Loucy (cell line): ENCODE results near the gene SMIM44.
"Not testable (repeated sequence)": the region's sequence is repeated elsewhere in the genome, so short reads cannot be mapped to it uniquely, and the experiment has no call there.

Experiments used
- H2AFZ ChIP-seq: fragments of 200-600 bp; sonication (generic); 2 replicates; pipeline ENCODE4 v1.6.0; 2016; ENCODE audit warnings: antibody characterized with exemption, mild to moderate bottlenecking, low read length, moderate library complexity
- H3F3A ChIP-seq: fragments of 200-600 bp; 2 replicates; pipeline ENCODE4 v1.6.0; 2016; ENCODE audit warnings: antibody characterized with exemption, low read depth, mild to moderate bottlenecking
- H3K27me3 ChIP-seq: fragments of 200-600 bp; sonication (generic); 2 replicates; pipeline ENCODE4 v1.6.1; 2014; ENCODE audit warnings: low read length, mild to moderate bottlenecking; ENCODE audit not compliant: insufficient read depth, poor library complexity, severe bottlenecking
- H3K36me3 ChIP-seq: fragments of 200-600 bp; sonication (generic); 2 replicates; pipeline ENCODE4 v1.6.1; 2016; ENCODE audit warnings: low read length; ENCODE audit not compliant: insufficient read depth
- H3K4me1 ChIP-seq: fragments of 200-600 bp; sonication (generic); 2 replicates; pipeline ENCODE4 v1.5.1; 2014; ENCODE audit warnings: low read length, mild to moderate bottlenecking; ENCODE audit not compliant: insufficient read depth, poor library complexity, severe bottlenecking
- H3K4me2 ChIP-seq: fragments of 200-600 bp; sonication (generic); 2 replicates; pipeline ENCODE4 v1.6.0; 2014; ENCODE audit warnings: antibody characterized with exemption, low read length, low read depth, mild to moderate bottlenecking; ENCODE audit not compliant: poor library complexity, severe bottlenecking
- H3K4me3 ChIP-seq: fragments of 200-600 bp; sonication (generic); 2 replicates; pipeline ENCODE4 v1.5.1; 2014; ENCODE audit warnings: low read length, mild to moderate bottlenecking, mixed read lengths; ENCODE audit not compliant: poor library complexity, severe bottlenecking
- H3K79me2 ChIP-seq: fragments of 200-600 bp; sonication (generic); 2 replicates; pipeline ENCODE4 v1.6.1; 2014; ENCODE audit warnings: low read length; ENCODE audit not compliant: insufficient read depth
- H3K9ac ChIP-seq: fragments of 200-600 bp; sonication (generic); 2 replicates; pipeline ENCODE4 v1.6.0; 2014; ENCODE audit warnings: mild to moderate bottlenecking, low read depth, low read length, moderate library complexity; ENCODE audit not compliant: poor library complexity, severe bottlenecking
- H3K9me2 ChIP-seq: fragments of 200-600 bp; sonication (generic); replicated peaks from 2 replicates; pipeline ENCODE4 v1.6.1; 2016; ENCODE audit warnings: low read depth, low read length, mixed read lengths
- H3K9me3 ChIP-seq: fragments of 200-600 bp; sonication (generic); 2 replicates; pipeline ENCODE4 v1.6.1; 2014; ENCODE audit warnings: mild to moderate bottlenecking, antibody characterized with exemption, low read length, low read depth; ENCODE audit not compliant: insufficient read depth
- H4K20me1 ChIP-seq: fragments of 200-600 bp; sonication (generic); 2 replicates; pipeline ENCODE4 v1.6.0; 2014; ENCODE audit warnings: antibody characterized with exemption, low read length, mild to moderate bottlenecking; ENCODE audit not compliant: insufficient read depth, poor library complexity, severe bottlenecking
- CTCF ChIP-seq: fragments of 200-600 bp; sonication (generic); conservative IDR thresholded peaks from 2 replicates; pipeline ENCODE4 v1.5.1; 2014; ENCODE audit warnings: mild to moderate bottlenecking, antibody characterized with exemption, low read length
- EZH2phosphoT487 ChIP-seq: fragments of 200-600 bp; IDR thresholded peaks from 2 replicates; pipeline ENCODE4 v1.6.1; 2018; ENCODE audit warnings: antibody characterized with exemption, mild to moderate bottlenecking, moderate library complexity, borderline replicate concordance

SMIM44 gene

GRCh38 chr19:3450796-3451411, 32.3 kb downstream of the SMIM44 start:
- H3K36me3 ChIP-seq, result peaks cover 61% of the 10 kb centered on the region; the same call in 1 of the 2 replicates
- TF ChIP-seq EZH2phosphoT487 (no peak), CTCF (no peak)
- H3K4me2 ChIP-seq, result no peak overlapping the region
- no peaks in the 10 kb centered on the region for H3K4me1 ChIP-seq
- H3F3A ChIP-seq, result no peaks in the 10 kb centered on the region
- no peaks in the 10 kb centered on the region for H4K20me1 ChIP-seq
- H3K9ac ChIP-seq, result no peak overlapping the region
- no peak overlapping the region for H3K4me3 ChIP-seq
- no peaks in the 10 kb centered on the region for H3K79me2 ChIP-seq
- no peak overlapping the region for H2AFZ ChIP-seq
- H3K9me3 ChIP-seq, result no peaks in the 10 kb centered on the region
- no peaks in the 10 kb centered on the region for H3K9me2 ChIP-seq
- H3K27me3 ChIP-seq, result no peaks in the 10 kb centered on the region

GRCh38 chr19:3448616-3449334, 34.5 kb downstream of the SMIM44 start:
- H3K27me3 ChIP-seq, result no peaks in the 10 kb centered on the region
- H4K20me1 ChIP-seq, result no peaks in the 10 kb centered on the region
- peaks cover 58% of the 10 kb centered on the region; the same call in 1 of the 2 replicates for H3K36me3 ChIP-seq
- H3K79me2 ChIP-seq, result no peaks in the 10 kb centered on the region
- no peaks in the 10 kb centered on the region for H3F3A ChIP-seq
- no peaks in the 10 kb centered on the region for H3K4me1 ChIP-seq
- no peak overlapping the region for H3K4me3 ChIP-seq
- TF ChIP-seq EZH2phosphoT487 (no peak), CTCF (no peak)
- no peak overlapping the region for H3K9ac ChIP-seq
- H2AFZ ChIP-seq, result no peak overlapping the region
- H3K4me2 ChIP-seq, result no peak overlapping the region
- H3K9me2 ChIP-seq, result no peaks in the 10 kb centered on the region
- no peaks in the 10 kb centered on the region for H3K9me3 ChIP-seq

- not testable (repeated sequence) for H3K4me3 ChIP-seq, H3F3A ChIP-seq, H3K9me2 ChIP-seq, H3K79me2 ChIP-seq, H3K9ac ChIP-seq, H2AFZ ChIP-seq, H3K27me3 ChIP-seq, H3K4me2 ChIP-seq, H3K4me1 ChIP-seq, H3K9me3 ChIP-seq, H4K20me1 ChIP-seq
- peaks cover 49% of the 10 kb centered on the region; the same call in 1 of the 2 replicates for H3K36me3 ChIP-seq
Measured at GRCh38 chr19:3446657-3447056, 36.6 kb downstream of the SMIM44 start.
